SHP77 (cell line): ENCODE measurements around the gene SAMD3.
"Not testable (repeated sequence)": the region's sequence is repeated elsewhere in the genome, so short reads cannot be mapped to it uniquely, and the experiment has no call there.

Experiments
- DNase-seq, 2 experiments: peaks; one replicate each; lab custom pipeline; 2025; lab: John Stamatoyannopoulos, UW

Gene SAMD3

DNA sequence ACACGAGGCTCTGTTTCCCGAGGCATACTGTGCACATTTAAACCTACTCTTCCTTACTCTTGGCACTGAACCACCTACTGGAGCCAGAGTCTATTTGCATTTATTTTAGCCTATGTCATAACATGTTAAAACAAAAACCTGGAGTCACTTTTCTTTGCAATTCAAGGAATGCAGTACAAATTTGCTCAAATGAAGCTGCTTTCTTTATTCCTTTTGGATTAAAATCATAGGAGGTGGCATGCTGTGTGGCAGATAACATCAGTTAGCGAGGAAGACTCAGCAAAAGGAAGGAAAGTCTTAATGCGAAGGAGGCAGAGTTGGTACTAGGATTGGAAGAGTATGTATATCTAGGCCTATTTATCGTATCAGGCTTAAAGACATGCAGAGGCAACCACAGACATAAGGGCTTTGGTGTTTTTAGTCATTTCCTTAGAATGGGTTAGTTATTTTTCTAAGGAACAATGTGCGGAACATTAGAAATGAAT lies 92.9 kb downstream of the SAMD3 start:
- DNase-seq: no peak

DNA sequence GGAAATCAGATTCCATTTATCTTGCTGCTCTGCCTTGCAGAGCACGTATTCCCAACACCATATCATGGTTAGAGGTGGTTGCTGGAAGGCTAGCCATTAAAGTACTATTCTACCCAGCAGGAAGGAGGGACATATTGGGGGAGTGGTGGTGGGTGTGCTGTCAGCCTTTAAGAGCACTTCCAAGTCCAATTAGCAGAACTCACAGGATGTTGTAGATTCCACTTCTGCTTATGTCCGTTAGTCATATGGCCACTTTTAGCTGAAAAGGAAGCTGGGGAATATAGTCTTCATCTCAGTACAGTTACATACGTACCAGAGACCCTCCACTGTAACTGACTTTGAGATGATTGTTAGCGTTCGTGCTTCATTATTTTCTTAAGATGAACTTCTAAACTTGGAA lies 94.4 kb downstream of the SAMD3 start:
- no peak for DNase-seq

DNA sequence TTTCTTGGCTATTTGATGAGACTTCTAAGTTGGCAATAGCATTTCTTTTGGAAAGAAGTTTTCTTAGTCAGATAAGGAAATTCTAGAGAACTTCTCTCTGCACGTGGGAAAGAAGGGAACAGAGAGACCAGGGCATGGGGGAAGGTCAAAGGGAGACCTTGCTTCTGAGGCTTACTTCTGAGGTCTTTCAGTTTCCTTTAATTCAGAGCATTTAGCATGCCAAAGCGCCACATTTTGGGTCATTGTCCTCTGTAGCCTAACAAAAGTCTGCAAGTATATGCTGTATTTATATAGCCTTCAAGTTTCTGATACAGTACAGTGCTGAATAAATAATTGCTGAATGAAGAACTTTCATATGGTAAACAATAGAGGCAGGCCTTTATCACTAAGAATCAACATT lies 95.6 kb downstream of the SAMD3 start:
- no peak for DNase-seq

DNA sequence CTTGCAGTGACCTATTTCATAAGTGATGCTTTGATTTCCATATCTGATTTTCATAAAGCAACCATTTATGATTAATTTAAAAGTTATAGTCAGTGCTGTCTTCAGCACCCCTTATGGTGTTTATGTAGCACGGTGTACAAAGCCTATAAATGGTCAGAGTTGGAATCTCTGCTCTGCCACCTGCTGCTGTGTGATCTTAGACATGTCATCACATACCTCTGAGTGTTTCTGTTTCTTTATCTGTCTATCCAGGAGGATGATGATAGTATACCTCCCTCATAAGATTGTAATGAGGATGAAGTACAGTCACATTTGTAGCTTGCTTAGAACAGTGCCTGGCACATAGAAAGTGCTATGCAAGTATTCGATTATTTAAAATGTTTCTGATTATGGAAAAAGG lies 100.5 kb downstream of the SAMD3 start:
- no peak for DNase-seq

DNA sequence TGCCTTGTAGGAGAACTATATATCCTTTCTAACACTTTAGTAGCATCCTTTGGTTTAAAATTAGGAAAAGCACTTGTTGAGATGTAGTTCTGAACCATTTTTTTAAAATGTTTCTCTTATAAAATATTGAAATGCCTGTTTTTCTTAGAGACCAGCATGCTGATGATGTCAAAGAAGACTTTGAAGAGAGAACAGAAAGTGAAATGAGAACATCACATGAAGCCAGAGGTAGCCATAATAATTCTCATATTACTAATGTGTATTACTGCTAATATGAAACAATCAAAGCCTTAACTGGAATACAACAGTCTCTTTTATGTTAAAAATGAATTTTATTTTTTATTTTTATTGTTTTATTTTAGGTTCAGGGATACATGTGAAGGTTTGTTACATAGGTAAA lies 102.0 kb downstream of the SAMD3 start:
- no peak for DNase-seq

DNA sequence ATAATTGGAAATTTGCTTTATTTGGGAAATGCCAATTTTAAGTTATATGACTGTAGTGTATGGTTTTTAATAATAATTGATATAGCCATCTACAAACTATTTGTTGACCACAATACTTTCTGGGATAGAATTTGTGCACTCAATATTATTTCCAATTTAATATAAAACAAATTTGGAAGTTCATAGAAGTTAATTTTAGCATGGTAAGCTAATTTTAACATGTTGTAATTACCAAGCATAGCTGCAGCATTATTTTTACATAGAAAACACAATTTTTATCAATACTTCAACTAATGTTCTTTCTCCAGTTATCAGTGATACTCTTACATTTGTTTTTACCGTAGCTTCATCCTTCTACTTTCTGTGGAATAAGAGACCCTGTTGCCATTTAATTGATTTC lies 103.5 kb downstream of the SAMD3 start:
- DNase-seq: no peak

DNA sequence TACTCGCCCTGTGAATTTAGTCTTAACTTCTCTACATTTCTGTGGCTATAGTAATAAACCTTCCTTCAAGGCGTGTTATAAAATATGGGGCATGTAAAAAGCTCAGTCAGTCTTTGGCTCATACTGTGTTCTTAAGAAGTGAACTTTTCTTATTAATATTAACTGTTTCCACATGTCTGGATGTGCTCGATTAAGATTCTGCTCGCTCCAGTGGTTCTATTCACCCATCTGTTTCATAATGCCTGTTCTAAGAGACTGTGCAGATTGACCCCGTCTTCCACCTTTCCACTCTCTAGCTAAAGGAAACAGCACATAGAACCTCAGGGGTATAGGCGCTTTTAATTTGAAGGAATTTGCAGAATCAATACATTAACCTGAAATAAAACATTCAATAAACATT lies 104.5 kb downstream of the SAMD3 start:
- DNase-seq: no peak

DNA sequence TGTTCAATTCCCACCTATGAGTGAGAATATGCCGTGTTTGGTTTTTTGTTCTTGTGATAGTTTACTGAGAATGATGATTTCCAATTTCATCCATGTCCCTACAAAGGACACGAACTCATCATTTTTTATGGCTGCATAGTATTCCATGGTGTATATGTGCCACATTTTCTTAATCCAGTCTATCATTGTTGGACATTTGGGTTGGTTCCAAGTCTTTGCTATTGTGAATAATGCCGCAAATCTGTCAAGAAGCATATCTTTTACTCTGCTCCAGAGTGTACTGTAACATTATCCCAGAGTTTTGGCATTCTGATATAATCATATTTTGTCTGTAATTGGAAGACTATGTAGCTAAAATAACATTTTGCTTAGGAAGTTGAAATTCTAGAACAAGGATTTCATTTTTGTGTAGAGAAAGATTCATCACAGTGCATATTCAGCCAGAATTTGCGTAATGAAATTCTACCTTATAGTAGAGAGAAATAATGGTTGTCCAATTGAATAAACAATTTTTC lies 105.5 kb downstream of the SAMD3 start:
- not testable (repeated sequence) for DNase-seq

DNA sequence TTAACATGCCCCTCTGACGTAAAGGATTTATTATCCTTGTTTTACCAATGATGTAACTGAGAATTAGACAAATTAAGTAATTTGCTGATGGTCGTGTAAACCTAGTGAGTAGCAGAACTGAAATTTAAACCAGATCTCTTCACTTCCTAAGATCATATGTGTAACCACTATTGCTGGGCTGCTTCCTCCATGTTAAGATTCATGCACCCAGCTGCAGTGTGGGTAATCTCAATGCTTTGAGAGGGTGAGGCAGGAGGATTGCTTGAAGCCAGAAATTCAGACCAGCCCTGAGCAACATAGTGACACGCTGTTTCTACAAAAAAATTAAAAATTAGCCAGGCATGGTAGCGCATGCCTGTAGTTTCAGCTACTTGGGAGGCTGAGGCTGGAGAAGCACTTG lies 106.5 kb downstream of the SAMD3 start:
- no peak for DNase-seq

DNA sequence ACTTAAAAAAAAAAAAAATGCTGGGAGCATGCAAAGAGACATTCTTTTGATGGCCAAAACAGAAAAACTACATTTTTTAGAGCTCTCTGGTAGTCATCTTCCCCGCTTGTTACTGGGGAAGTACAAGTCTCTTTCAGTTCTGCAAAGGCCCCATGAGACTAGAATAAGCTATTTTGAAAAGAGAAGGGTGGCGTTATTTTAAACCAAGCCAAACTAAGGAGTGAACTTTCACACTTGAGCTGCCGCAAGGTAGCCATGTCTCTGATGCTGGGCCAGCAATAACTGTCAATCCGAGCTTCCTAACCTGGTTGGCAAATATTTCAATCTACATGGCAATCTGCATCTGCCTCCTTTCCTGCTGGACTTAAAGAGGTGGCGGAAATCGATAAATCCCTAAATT lies 107.7 kb downstream of the SAMD3 start:
- DNase-seq: no peak

DNA sequence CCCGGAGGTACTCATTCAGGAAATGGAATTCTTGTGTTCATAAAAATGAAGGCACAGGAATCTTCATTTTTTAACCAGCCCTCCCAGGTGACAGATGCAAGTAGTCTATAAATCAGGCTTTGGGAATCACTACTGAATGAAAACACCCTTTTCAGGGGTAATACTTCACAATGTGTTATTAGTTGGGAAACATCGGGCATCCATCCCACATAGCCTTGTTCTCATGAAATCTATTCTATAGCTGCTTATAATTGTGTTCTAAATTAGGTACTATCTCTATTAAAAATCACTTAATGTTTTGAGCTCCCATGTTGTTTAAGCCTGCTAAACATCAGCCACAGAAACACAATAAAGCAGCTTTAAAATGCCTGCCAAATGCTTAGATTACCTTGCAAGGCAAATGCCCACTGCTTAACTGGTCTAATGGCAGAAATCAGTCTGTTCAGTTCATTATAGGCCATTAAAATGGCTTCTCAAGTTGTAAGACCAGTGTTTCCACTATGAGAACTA lies 109.5 kb downstream of the SAMD3 start:
- DNase-seq: no peak

DNA sequence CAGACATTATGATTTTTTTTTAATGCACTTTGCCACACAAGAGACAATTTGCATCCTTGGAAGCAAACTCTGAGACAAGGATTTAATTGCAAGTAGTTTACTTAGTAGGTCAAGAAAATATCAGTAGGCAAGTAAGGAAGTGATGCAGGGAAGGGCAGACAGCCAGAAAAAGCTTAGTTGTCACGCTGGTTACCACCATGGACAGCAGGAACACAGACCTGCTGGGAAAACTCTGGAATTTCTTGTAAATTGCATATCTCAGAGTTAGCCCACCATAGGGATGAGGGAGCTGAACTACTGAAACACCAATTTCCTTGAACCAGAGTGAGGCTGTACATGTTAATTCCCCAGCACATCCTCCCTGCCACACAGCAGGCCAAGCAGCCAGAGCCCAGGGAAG lies 111.7 kb downstream of the SAMD3 start:
- DNase-seq: no peak

DNA sequence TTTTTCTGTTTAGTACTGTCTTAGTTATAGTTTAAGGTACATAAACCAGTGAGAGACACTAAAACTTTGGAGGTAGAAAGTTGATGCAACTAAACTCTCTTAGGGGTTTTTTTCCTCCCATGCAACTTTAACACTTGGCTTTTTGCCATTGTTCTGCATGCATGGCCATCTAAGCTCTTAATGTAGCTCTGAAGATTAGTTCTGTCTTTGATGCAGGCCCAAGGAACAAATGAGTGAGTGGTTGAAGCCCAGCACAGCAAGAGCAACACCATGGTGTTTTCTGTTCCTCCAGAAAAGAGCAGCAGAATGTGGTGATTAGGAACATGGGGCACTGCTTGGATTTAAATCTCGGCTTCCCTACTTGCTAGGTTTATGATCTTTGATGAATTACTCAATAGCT lies 115.0 kb downstream of the SAMD3 start:
- no peak for DNase-seq

DNA sequence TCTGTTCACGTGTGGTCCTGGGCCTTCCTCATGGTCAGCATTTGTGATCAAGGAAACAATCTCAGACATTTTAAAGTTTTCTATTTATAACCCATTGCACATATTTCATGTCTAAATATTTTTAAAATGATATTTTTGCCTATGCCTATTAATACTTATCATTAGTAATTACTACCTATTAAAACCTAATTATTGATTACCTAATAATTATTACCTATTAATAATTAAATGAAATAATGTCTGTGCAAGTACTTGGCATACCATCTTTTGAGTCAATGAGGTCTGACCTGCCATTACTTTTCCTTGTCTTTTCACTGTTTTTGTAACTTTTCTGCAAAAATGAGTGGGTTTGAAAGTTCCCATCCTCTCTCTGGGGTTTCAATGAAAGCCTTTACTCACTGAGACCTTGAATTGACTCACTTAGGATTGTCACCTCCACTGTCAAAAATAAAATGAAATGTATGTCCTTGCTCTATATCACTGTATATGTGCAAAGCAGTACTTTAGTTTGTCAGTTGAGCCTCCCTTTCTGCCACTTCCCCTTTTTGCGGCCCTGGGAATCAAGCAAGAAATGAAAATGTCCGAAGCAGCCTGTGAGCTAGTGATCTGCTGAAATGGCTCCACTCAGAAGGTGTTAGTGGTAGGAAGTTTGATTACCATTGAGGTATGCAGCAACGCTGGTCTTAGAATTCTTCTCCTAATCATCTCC lies 116.6 kb downstream of the SAMD3 start:
- no peak for DNase-seq

DNA sequence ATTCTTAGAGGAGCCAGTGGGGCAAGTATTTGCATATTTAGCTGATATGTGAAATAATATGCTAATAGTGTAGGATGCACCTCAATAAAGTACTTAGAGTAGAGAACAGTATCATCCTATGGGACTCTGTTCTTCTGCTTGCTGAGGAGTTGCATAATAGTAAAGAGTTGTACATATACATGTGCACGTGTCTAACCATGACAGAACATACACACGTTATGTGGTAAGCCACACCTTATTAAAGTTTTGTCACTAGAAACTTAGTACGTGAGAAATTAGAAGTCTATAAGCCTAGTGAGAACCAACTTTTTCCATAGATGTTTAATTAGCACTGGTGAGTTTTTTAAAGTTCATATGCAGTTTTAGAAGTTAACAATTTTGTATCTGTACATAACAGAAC lies 123.6 kb downstream of the SAMD3 start:
- no peak for DNase-seq

DNA sequence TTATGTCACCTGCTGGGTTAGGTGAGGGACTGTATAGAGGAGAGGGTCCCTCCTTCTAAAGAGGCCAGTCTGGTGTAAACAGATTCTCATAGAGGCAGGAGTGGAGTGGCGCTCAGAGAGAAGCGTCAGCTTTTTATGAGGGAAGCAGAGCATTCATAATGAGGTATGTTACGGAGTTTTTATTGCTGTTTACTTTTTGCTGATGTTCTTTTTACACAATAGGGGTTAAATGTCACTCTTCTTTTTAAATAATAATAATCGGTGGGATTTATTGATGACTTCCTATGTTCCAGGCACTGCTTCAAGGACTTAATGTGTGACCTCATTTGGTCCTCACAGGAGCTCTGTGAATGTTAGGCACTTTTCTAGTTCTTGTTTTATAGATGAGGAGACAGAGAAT lies 124.4 kb downstream of the SAMD3 start:
- no peak for DNase-seq
